ENCODE measurements around the gene KCNQ1.

The KCNQ1 gene

DNA sequence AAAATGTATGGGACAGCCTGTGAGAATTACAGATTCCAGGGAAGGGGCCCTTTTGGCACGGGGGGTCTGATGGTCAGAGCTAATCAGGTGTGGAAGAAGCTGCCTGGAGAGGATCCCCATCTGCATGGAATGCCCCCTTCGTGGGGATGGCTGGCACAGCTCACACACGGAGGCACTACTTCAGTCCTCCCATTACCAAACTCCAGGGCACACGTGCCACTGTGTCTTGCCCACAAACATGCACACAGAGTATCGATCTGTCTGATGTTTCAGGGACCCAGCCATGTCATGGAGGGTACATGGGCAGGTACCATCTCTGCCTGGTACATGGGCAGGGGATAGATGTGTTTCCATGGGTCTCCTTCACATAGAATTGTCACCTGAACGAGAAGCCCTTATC is 240.2 kb downstream of the KCNQ1 start:
- Histone ChIP-seq H3K4me1 (ENCODE audit: control insufficient read depth in 2 of 2, insufficient read depth in 2 of 2, low read length in 2 of 2) (no peaks in the 10 kb centered on the region), H3K4me3 (ENCODE audit: low read length in 2 of 2) (no peak overlapping the region), H3K27me3 (ENCODE audit: control insufficient read depth in 2 of 2, insufficient read depth in 2 of 2, low read length in 2 of 2) (no peaks in the 10 kb centered on the region), H3K9ac (ENCODE audit: low read depth in 1 of 2, low read length in 2 of 2) (no peak overlapping the region), H3K9me3 (ENCODE audit: control insufficient read depth in 2 of 2, low read length in 2 of 2) (no peaks in the 10 kb centered on the region), H3K36me3 (ENCODE audit: control insufficient read depth in 2 of 2, insufficient read depth in 2 of 2, low read length in 2 of 2) (peaks cover 3% of the 10 kb centered on the region in 2 donors), H3K27ac (ENCODE audit: low read depth in 2 of 2, low read length in 2 of 2) (no peak overlapping the region)

DNA sequence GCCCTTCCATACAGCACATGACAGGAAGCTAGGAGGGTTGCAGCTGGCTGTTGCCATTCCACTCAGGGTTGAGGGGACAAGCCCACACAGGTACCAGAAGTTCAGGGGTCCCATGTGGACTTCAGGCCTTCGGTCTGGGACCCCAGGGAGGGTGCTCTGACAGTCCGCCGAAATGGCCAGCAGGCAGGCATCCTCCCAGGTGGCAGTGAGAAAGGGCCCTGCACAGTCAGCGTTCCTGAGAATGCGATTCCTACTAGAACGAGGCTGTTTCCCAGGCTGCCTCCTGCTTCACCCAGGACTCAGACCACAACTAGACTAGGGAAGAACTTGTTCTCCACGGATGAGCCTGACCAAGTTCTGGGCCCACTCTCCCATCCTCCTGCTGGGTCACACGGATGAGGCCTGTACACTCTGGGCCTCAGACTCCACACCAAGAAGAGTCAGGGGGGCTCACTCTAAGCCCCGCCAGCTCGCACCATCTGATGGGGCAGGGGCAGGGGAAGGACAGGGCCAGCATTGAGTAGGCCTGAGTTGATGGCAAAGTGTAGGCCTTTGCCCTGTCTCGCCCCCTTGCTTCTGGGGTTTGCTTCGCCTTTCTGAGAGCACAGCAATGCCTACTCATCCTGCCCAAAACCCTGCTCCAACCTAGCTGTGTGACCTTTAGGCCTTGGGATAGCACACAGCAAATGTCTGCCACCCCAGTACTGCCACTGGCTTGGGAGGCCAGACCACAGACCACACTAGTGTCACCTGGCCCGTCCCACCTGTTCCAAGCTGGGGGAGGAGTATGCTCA is 241.0 kb downstream of the KCNQ1 start:
- no peak overlapping the region for H3K9ac ChIP-seq (ENCODE audit: low read depth in 1 of 2, low read length in 2 of 2)
- peaks cover 3% of the 10 kb centered on the region in 2 donors for H3K36me3 ChIP-seq (ENCODE audit: control insufficient read depth in 2 of 2, insufficient read depth in 2 of 2, low read length in 2 of 2)
- H3K4me3 ChIP-seq (ENCODE audit: low read length in 2 of 2): no peak overlapping the region
- H3K9me3 ChIP-seq (ENCODE audit: control insufficient read depth in 2 of 2, low read length in 2 of 2): no peaks in the 10 kb centered on the region
- H3K27ac ChIP-seq (ENCODE audit: low read depth in 2 of 2, low read length in 2 of 2): no peak overlapping the region
- no peaks in the 10 kb centered on the region for H3K4me1 ChIP-seq (ENCODE audit: control insufficient read depth in 2 of 2, insufficient read depth in 2 of 2, low read length in 2 of 2)
- H3K27me3 ChIP-seq (ENCODE audit: control insufficient read depth in 2 of 2, insufficient read depth in 2 of 2, low read length in 2 of 2): no peaks in the 10 kb centered on the region

DNA sequence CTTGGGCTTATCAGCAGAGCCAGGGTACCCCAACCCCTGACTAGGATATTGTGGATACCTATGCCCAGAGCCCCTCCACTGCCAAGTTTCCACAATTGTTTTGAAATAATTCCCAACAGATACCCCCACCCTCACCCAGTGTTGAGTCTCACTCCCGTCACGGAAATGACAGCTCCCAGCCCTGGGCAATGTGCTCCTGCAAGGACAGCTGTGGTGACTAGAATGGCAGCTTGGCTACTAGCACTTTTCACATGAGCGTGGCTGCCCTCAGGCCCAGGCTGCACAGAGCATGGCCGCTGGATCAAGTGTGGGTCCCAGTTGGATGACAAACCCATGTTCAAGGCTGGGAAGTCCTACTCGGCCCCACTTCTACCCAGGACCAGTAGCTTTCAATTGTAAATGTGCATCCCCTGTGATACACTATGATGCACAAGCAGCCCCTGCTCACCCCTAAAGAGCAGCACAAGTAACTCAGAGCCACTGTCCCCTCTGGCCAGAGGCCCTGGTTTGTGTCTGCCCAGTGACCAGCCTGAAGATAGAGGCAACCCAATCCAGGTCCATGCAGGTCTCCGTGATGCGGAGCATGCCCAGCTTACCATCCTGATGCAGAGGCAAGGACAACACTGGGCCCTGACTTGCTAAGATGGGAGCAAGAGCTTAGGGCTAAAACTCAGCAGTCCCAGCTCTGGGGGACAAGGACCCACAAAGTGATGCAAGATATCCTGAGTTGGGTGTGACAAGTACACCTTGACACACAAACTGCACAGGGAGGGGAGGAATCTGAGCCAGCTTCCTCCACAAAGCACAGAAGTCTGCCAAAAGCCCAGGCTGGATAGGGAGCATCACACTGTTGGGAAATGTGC is 241.8 kb downstream of the KCNQ1 start:
- Histone ChIP-seq H3K27me3 (ENCODE audit: control insufficient read depth in 2 of 2, insufficient read depth in 2 of 2, low read length in 2 of 2) (no peaks in the 10 kb centered on the region), H3K36me3 (ENCODE audit: control insufficient read depth in 2 of 2, insufficient read depth in 2 of 2, low read length in 2 of 2) (peaks cover 3% of the 10 kb centered on the region in 2 donors), H3K9ac (ENCODE audit: low read depth in 1 of 2, low read length in 2 of 2) (no peak overlapping the region), H3K27ac (ENCODE audit: low read depth in 2 of 2, low read length in 2 of 2) (no peak overlapping the region), H3K9me3 (ENCODE audit: control insufficient read depth in 2 of 2, low read length in 2 of 2) (no peaks in the 10 kb centered on the region), H3K4me1 (ENCODE audit: control insufficient read depth in 2 of 2, insufficient read depth in 2 of 2, low read length in 2 of 2) (peaks cover 0 to 3% of the 10 kb centered on the region in 2 donors), H3K4me3 (ENCODE audit: low read length in 2 of 2) (no peak overlapping the region)

DNA sequence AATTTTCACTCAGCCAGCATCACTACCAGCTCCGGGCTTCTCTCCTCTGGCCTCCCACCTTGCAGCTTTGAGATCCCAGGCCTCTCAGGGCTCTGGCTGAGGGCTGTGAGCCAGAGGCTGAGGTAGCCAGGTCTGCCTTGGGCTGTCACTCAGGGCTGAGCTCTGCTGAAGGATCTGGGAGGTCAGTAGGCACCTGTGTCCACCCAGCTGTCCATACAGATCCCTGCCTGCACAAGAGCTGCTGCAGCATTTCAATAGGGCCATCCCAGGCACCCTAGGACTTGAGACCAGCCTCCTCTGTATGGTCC is 242.4 kb downstream of the KCNQ1 start:
- Histone ChIP-seq H3K4me1 (ENCODE audit: control insufficient read depth in 2 of 2, insufficient read depth in 2 of 2, low read length in 2 of 2) (peaks cover 0 to 3% of the 10 kb centered on the region in 2 donors), H3K36me3 (ENCODE audit: control insufficient read depth in 2 of 2, insufficient read depth in 2 of 2, low read length in 2 of 2) (peaks cover 3% of the 10 kb centered on the region in 2 donors), H3K27me3 (ENCODE audit: control insufficient read depth in 2 of 2, insufficient read depth in 2 of 2, low read length in 2 of 2) (no peaks in the 10 kb centered on the region), H3K27ac (ENCODE audit: low read depth in 2 of 2, low read length in 2 of 2) (no peak overlapping the region), H3K9me3 (ENCODE audit: control insufficient read depth in 2 of 2, low read length in 2 of 2) (no peaks in the 10 kb centered on the region), H3K9ac (ENCODE audit: low read depth in 1 of 2, low read length in 2 of 2) (no peak overlapping the region), H3K4me3 (ENCODE audit: low read length in 2 of 2) (no peak overlapping the region)

DNA sequence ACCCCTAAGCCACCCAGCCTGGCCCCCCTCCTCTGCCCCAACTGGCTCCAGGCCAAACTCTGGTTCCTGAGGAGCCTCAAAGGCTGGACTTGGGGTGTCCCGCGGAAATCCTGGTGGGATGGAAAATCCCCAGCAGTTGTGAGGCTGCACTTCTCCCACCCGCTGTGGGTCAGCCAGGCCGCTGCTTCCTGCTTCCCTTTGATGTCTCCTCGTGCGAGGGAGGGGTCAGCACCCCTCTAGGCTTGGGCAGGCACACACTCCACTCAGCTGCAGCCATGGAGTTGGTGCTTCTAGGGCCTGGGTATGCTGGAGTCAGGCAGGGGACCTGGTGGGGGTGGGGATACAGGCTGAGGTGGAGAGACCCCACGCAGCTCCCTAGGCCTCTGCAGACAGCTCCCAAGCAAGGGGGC is 243.0 kb downstream of the KCNQ1 start:
- H3K4me3 ChIP-seq (ENCODE audit: low read length in 2 of 2): no peak overlapping the region
- H3K9ac ChIP-seq (ENCODE audit: low read depth in 1 of 2, low read length in 2 of 2): no peak overlapping the region
- no peaks in the 10 kb centered on the region for H3K27me3 ChIP-seq (ENCODE audit: control insufficient read depth in 2 of 2, insufficient read depth in 2 of 2, low read length in 2 of 2)
- H3K36me3 ChIP-seq (ENCODE audit: control insufficient read depth in 2 of 2, insufficient read depth in 2 of 2, low read length in 2 of 2): peaks cover 3% of the 10 kb centered on the region in 2 donors
- H3K4me1 ChIP-seq (ENCODE audit: control insufficient read depth in 2 of 2, insufficient read depth in 2 of 2, low read length in 2 of 2): peaks cover 0 to 3% of the 10 kb centered on the region in 2 donors
- H3K9me3 ChIP-seq (ENCODE audit: control insufficient read depth in 2 of 2, low read length in 2 of 2): no peaks in the 10 kb centered on the region
- no peak overlapping the region for H3K27ac ChIP-seq (ENCODE audit: low read depth in 2 of 2, low read length in 2 of 2)

DNA sequence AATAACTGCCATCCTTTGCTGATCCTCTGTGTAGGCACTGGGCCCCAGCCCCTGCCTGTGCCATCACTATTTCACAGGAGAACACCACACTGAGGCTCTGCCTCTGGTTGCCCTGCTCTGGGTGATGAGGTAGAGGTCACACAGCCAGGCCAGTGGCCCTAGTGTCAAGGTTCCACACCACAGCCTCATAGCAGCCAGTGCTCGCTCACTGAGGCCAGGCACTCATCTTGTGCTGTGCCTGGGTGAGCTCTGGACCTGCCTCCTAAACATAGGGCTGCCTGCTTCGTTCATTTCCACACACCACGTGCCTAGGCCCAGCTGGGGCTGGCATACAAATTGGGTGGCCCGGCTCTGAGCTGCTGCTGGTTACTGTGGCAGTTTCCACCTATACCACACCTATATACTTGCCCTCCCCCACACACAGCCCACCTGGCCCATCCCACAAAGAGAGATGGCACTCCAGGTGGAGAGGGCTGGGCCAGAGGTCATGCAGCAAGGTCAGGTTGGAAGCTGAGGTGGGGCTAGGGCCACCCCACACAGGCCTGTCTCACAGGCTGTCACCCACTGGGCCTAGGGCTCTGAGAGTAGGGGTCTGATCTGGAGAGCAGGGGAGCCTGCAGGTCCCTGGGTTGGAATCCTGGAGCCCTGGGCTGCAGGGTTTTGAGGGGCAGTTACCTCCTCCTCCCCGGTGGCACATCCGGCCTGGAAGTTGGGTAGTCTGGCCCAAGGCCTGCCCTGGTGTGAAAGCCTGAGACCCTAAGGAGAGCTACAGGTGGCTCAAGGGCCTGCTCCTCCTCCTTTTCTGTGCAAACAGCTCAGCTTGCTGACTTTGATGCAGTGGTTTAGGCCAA is 243.8 kb downstream of the KCNQ1 start:
- peaks cover 0 to 3% of the 10 kb centered on the region in 2 donors for H3K4me1 ChIP-seq (ENCODE audit: control insufficient read depth in 2 of 2, insufficient read depth in 2 of 2, low read length in 2 of 2)

DNA sequence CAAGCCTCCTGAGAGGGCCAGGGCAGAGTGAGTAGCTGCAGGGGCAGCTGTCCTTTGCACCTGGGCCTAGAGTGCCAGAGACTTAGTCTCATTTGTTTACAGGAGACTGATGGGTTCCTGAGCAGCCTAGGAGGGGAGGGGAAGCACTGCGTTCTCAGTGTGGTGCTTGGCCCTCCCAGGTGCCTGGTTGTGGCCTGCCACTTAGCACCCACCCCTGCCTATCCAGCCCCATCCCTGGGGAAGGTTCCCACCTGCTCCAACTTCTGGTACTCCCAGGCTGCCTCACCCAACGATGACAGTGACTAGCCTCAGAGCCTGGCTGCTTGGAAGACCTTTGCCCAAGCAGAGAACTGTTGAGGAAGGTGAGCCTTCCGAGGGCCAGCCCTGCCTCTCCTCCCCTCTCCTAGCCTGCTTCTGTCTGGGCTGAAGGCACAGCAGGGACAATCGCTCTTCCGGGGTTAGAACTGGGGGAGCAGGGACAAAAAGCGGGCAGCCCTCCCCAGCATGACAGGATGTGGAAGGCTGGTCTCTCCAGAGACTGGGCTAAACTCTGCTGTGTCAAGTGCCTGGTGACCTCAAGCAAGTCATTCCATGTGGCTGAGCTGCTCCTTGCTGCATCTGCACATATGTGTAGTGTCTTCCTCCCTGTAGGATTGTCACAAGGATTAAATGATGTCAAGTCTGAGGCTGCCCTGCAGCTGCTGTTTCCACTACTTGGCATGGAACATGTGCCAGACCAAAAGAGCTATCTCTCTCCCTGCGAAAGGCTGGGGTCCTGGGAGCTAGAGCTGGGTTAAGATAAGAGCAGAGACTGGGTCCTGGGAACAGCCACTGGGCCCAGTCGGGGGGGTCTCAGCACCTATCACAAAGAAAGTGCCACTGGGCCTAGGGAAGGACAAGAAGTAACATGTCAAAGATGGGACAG is 245.1 kb downstream of the KCNQ1 start:
- H3K27me3 ChIP-seq (ENCODE audit: control insufficient read depth in 2 of 2, insufficient read depth in 2 of 2, low read length in 2 of 2): no peaks in the 10 kb centered on the region
- H3K36me3 ChIP-seq (ENCODE audit: control insufficient read depth in 2 of 2, insufficient read depth in 2 of 2, low read length in 2 of 2): peaks cover 3% of the 10 kb centered on the region in 2 donors
- no peak overlapping the region for H3K9ac ChIP-seq (ENCODE audit: low read depth in 1 of 2, low read length in 2 of 2)
- no peak overlapping the region for H3K4me3 ChIP-seq (ENCODE audit: low read length in 2 of 2)
- H3K4me1 ChIP-seq (ENCODE audit: control insufficient read depth in 2 of 2, insufficient read depth in 2 of 2, low read length in 2 of 2): peaks cover 0 to 3% of the 10 kb centered on the region in 2 donors
- no peak overlapping the region for H3K27ac ChIP-seq (ENCODE audit: low read depth in 2 of 2, low read length in 2 of 2)
- H3K9me3 ChIP-seq (ENCODE audit: control insufficient read depth in 2 of 2, low read length in 2 of 2): no peaks in the 10 kb centered on the region

More for the DNA sequence above, 243.8 kb downstream of the KCNQ1 start:
- Histone ChIP-seq H3K27me3 (ENCODE audit: control insufficient read depth in 2 of 2, insufficient read depth in 2 of 2, low read length in 2 of 2) (no peaks in the 10 kb centered on the region), H3K9ac (ENCODE audit: low read depth in 1 of 2, low read length in 2 of 2) (no peak overlapping the region), H3K27ac (ENCODE audit: low read depth in 2 of 2, low read length in 2 of 2) (no peak overlapping the region), H3K4me3 (ENCODE audit: low read length in 2 of 2) (no peak overlapping the region), H3K9me3 (ENCODE audit: control insufficient read depth in 2 of 2, low read length in 2 of 2) (no peaks in the 10 kb centered on the region), H3K36me3 (ENCODE audit: control insufficient read depth in 2 of 2, insufficient read depth in 2 of 2, low read length in 2 of 2) (peaks cover 3% of the 10 kb centered on the region in 2 donors)

DNA sequence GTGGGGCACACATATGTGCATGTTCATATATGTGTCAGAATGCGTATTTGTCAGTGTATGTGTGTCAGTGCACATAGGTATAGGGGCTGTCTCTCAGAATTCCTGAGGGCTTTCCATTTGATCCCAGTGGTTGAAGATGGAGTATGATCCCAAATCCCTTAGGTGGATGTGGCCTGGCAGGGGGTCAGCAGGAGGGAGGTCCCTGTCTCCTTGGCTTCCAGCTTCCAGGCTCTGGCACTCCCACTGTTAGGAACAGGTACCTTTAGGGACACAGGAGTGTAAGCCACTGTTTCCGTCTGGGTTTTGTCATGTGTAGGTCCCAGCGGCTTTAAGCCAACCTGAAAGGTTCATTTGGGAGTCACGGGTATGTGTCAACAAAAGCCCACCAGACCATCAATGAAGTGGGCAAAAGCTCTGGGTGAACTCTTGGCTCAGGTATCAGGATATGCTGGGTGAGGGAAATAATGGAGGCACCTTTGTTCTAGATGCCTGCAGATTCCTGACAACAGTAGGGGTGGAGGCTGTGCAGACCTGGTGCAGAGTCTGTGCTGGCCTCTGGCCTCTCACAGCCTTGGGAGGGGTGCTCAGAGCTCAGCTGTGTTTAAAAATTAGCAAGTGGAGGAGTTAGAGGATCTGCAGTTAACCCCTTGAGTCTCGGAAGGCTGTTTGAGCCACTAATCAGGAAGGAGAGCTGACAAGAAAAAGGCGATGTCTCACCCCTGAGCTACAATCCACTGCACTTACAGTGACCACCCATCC is 246.0 kb downstream of the KCNQ1 start:
- Histone ChIP-seq H3K27me3 (ENCODE audit: control insufficient read depth in 2 of 2, insufficient read depth in 2 of 2, low read length in 2 of 2) (no peaks in the 10 kb centered on the region), H3K36me3 (ENCODE audit: control insufficient read depth in 2 of 2, insufficient read depth in 2 of 2, low read length in 2 of 2) (no peaks in the 10 kb centered on the region), H3K9me3 (ENCODE audit: control insufficient read depth in 2 of 2, low read length in 2 of 2) (no peaks in the 10 kb centered on the region), H3K4me3 (ENCODE audit: low read length in 2 of 2) (no peak overlapping the region), H3K9ac (ENCODE audit: low read depth in 1 of 2, low read length in 2 of 2) (no peak overlapping the region), H3K27ac (ENCODE audit: low read depth in 2 of 2, low read length in 2 of 2) (no peak overlapping the region), H3K4me1 (ENCODE audit: control insufficient read depth in 2 of 2, insufficient read depth in 2 of 2, low read length in 2 of 2) (peaks cover 3% of the 10 kb centered on the region in 2 donors)

DNA sequence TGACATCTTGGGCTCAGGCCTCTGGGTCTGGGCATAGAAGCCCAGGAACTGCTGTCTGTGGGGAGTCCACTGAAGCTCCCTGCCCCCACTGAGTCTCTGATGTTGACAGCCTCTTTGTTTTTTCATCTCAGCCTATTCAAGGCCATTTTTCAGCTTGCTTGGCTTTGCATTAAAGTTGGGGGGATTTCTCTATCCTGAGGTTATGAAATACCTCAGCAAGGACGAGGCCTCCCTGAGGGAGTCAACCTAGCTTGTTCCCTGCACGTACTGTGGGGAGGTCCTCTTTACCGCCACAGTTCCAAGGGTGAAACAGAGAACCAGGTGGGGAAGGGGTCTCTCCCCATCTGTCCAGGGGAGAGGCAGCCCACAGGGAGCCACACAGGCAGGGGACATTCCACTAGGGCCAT is 246.6 kb downstream of the KCNQ1 start:
- H3K27me3 ChIP-seq (ENCODE audit: control insufficient read depth in 2 of 2, insufficient read depth in 2 of 2, low read length in 2 of 2): no peaks in the 10 kb centered on the region
- no peaks in the 10 kb centered on the region for H3K9me3 ChIP-seq (ENCODE audit: control insufficient read depth in 2 of 2, low read length in 2 of 2)
- no peak overlapping the region for H3K9ac ChIP-seq (ENCODE audit: low read depth in 1 of 2, low read length in 2 of 2)
- H3K4me1 ChIP-seq (ENCODE audit: control insufficient read depth in 2 of 2, insufficient read depth in 2 of 2, low read length in 2 of 2): peaks cover 3% of the 10 kb centered on the region in 2 donors
- H3K27ac ChIP-seq (ENCODE audit: low read depth in 2 of 2, low read length in 2 of 2): no peak overlapping the region
- no peak overlapping the region for H3K4me3 ChIP-seq (ENCODE audit: low read length in 2 of 2)
- no peaks in the 10 kb centered on the region for H3K36me3 ChIP-seq (ENCODE audit: control insufficient read depth in 2 of 2, insufficient read depth in 2 of 2, low read length in 2 of 2)

Measured in mucosa of rectum (tissue), 2 donors.